ENCODE measurements around the gene VSTM2L.

- TF ChIP-seq, protein P1, sequence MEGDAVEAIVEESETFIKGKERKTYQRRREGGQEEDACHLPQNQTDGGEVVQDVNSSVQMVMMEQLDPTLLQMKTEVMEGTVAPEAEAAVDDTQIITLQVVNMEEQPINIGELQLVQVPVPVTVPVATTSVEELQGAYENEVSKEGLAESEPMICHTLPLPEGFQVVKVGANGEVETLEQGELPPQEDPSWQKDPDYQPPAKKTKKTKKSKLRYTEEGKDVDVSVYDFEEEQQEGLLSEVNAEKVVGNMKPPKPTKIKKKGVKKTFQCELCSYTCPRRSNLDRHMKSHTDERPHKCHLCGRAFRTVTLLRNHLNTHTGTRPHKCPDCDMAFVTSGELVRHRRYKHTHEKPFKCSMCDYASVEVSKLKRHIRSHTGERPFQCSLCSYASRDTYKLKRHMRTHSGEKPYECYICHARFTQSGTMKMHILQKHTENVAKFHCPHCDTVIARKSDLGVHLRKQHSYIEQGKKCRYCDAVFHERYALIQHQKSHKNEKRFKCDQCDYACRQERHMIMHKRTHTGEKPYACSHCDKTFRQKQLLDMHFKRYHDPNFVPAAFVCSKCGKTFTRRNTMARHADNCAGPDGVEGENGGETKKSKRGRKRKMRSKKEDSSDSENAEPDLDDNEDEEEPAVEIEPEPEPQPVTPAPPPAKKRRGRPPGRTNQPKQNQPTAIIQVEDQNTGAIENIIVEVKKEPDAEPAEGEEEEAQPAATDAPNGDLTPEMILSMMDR (IDR thresholded peaks at IDR 0.05; ENCODE audit: poor library complexity, severe bottlenecking), result no peak
- TF ChIP-seq EZH2 (IDR thresholded peaks at IDR 0.05; ENCODE audit: borderline replicate concordance, insufficient read depth, low read length, poor library complexity, severe bottlenecking), result no peak
- no peak for TF ChIP-seq MXI1 (conservative IDR thresholded peaks at IDR 0.05; ENCODE audit: poor library complexity, severe bottlenecking)
- no peak for TF ChIP-seq SMC3 (conservative IDR thresholded peaks at IDR 0.05; ENCODE audit: poor library complexity)
- no peak for TF ChIP-seq POLR2AphosphoS5 (IDR thresholded peaks at IDR 0.05)
- no peak for TF ChIP-seq EP300 (conservative IDR thresholded peaks at IDR 0.05; ENCODE audit: poor library complexity, severe bottlenecking)
- TF ChIP-seq RAD21 (conservative IDR thresholded peaks at IDR 0.05), result no peak
Observed at GRCh38 chr20:37894454-37894853, 8.5 kb upstream of the VSTM2L start.
